ENCODE measurements around the gene PAX8. TPM values are rescaled to one million over a fixed set of nuclear protein-coding genes. Genes with fewer than 3 reads are reported as not detected.

Gene PAX8
- total and polyA plus RNA-seq, 2 of the 13 experiments (the other 11 are each of a cell fraction or from before 2014, with no cell fraction given) = 1.5 to 8.8 TPM

DNA sequence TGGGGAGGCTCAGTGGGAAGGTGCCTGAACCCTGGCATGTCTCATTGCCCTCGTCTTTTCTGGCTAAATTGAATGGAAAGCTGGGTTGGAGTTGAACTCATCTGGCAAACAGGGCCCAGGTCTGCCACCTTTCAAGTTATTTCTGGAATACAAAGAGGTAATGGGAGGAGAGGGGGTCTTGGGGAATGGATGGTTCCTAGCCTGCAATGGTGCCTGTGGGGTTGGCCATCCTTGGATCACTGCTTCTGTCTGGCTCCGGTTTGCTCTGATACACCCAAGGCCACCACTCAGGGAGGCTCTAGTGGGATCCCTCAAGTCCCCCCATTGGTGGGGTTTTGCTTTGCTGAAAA, 59.7 kb downstream of the PAX8 start (continued):
- no peak for TF ChIP-seq ZNF564 (CRISPR knock-in tag; IDR thresholded peaks at IDR 0.05)
- TF ChIP-seq ADNP (CRISPR knock-in tag; IDR thresholded peaks at IDR 0.05) = no peak
- TF ChIP-seq IRX3 (CRISPR knock-in tag; IDR thresholded peaks at IDR 0.05; ENCODE audit: borderline replicate concordance, low read depth) = no peak
- TF ChIP-seq CHD2 (IDR thresholded peaks at IDR 0.05; ENCODE audit: low read depth, low read length) = no peak
- TF ChIP-seq, protein P1, sequence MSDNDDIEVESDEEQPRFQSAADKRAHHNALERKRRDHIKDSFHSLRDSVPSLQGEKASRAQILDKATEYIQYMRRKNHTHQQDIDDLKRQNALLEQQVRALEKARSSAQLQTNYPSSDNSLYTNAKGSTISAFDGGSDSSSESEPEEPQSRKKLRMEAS (IDR thresholded peaks at IDR 0.05) = 0 out of 2 replicates have a peak, but pooled peaks have one; percentile 7
- TF ChIP-seq NFE2 (CRISPR knock-in tag; IDR thresholded peaks at IDR 0.05) = no peak
- TF ChIP-seq NFKB2 (CRISPR knock-in tag; IDR thresholded peaks at IDR 0.05; ENCODE audit: borderline replicate concordance) = no peak
- TF ChIP-seq BRD4 (CRISPR knock-in tag; IDR thresholded peaks at IDR 0.05) = 0 out of 2 replicates have a peak, but pooled peaks have one; percentile 46
- TF ChIP-seq CHD4 (IDR thresholded peaks at IDR 0.05; ENCODE audit: borderline replicate concordance, low read length) = no peak
- TF ChIP-seq ZNF567 (CRISPR knock-in tag; IDR thresholded peaks at IDR 0.05; ENCODE audit: borderline replicate concordance) = no peak
- TF ChIP-seq ZSCAN12 (CRISPR knock-in tag; IDR thresholded peaks at IDR 0.05) = no peak
- TF ChIP-seq, protein P2, sequence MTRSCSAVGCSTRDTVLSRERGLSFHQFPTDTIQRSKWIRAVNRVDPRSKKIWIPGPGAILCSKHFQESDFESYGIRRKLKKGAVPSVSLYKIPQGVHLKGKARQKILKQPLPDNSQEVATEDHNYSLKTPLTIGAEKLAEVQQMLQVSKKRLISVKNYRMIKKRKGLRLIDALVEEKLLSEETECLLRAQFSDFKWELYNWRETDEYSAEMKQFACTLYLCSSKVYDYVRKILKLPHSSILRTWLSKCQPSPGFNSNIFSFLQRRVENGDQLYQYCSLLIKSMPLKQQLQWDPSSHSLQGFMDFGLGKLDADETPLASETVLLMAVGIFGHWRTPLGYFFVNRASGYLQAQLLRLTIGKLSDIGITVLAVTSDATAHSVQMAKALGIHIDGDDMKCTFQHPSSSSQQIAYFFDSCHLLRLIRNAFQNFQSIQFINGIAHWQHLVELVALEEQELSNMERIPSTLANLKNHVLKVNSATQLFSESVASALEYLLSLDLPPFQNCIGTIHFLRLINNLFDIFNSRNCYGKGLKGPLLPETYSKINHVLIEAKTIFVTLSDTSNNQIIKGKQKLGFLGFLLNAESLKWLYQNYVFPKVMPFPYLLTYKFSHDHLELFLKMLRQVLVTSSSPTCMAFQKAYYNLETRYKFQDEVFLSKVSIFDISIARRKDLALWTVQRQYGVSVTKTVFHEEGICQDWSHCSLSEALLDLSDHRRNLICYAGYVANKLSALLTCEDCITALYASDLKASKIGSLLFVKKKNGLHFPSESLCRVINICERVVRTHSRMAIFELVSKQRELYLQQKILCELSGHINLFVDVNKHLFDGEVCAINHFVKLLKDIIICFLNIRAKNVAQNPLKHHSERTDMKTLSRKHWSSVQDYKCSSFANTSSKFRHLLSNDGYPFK (CRISPR knock-in tag; IDR thresholded peaks at IDR 0.05; ENCODE audit: borderline replicate concordance) = no peak; the same call in 1 of the 2 replicates
- peak; percentile 32; the same call in 1 of the 2 replicates for TF ChIP-seq ZNF605 (CRISPR knock-in tag; IDR thresholded peaks at IDR 0.05)
- TF ChIP-seq, protein P3, sequence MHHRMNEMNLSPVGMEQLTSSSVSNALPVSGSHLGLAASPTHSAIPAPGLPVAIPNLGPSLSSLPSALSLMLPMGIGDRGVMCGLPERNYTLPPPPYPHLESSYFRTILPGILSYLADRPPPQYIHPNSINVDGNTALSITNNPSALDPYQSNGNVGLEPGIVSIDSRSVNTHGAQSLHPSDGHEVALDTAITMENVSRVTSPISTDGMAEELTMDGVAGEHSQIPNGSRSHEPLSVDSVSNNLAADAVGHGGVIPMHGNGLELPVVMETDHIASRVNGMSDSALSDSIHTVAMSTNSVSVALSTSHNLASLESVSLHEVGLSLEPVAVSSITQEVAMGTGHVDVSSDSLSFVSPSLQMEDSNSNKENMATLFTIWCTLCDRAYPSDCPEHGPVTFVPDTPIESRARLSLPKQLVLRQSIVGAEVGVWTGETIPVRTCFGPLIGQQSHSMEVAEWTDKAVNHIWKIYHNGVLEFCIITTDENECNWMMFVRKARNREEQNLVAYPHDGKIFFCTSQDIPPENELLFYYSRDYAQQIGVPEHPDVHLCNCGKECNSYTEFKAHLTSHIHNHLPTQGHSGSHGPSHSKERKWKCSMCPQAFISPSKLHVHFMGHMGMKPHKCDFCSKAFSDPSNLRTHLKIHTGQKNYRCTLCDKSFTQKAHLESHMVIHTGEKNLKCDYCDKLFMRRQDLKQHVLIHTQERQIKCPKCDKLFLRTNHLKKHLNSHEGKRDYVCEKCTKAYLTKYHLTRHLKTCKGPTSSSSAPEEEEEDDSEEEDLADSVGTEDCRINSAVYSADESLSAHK (CRISPR knock-in tag; IDR thresholded peaks at IDR 0.05; ENCODE audit: borderline replicate concordance) = no peak
- TF ChIP-seq HMG20B (CRISPR knock-in tag; conservative IDR thresholded peaks at IDR 0.05) = no peak
- TF ChIP-seq, protein P4, sequence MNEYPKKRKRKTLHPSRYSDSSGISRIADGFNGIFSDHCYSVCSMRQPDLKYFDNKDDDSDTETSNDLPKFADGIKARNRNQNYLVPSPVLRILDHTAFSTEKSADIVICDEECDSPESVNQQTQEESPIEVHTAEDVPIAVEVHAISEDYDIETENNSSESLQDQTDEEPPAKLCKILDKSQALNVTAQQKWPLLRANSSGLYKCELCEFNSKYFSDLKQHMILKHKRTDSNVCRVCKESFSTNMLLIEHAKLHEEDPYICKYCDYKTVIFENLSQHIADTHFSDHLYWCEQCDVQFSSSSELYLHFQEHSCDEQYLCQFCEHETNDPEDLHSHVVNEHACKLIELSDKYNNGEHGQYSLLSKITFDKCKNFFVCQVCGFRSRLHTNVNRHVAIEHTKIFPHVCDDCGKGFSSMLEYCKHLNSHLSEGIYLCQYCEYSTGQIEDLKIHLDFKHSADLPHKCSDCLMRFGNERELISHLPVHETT (CRISPR knock-in tag; conservative IDR thresholded peaks at IDR 0.05) = peak; percentile 13
- 0 out of 2 replicates have a peak, but pooled peaks have one; percentile 14 for TF ChIP-seq ZNF256 (CRISPR knock-in tag; conservative IDR thresholded peaks at IDR 0.05)
- TF ChIP-seq, protein P5, sequence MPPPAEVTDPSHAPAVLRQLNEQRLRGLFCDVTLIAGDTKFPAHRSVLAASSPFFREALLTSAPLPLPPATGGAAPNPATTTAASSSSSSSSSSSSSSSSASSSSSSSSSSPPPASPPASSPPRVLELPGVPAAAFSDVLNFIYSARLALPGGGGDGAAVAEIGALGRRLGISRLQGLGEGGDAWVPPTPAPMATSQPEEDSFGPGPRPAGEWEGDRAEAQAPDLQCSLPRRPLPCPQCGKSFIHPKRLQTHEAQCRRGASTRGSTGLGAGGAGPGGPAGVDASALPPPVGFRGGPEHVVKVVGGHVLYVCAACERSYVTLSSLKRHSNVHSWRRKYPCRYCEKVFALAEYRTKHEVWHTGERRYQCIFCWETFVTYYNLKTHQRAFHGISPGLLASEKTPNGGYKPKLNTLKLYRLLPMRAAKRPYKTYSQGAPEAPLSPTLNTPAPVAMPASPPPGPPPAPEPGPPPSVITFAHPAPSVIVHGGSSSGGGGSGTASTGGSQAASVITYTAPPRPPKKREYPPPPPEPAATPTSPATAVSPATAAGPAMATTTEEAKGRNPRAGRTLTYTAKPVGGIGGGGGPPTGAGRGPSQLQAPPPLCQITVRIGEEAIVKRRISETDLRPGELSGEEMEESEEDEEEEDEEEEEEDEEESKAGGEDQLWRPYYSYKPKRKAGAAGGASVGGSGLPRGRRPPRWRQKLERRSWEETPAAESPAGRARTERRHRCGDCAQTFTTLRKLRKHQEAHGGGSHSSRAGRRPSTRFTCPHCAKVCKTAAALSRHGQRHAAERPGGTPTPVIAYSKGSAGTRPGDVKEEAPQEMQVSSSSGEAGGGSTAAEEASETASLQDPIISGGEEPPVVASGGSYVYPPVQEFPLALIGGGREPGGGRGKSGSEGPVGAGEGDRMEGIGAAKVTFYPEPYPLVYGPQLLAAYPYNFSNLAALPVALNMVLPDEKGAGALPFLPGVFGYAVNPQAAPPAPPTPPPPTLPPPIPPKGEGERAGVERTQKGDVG (CRISPR knock-in tag; IDR thresholded peaks at IDR 0.05; ENCODE audit: borderline replicate concordance) = 0 out of 2 replicates have a peak, but pooled peaks have one; percentile 20
- no peak for TF ChIP-seq SMAD9 (CRISPR knock-in tag; IDR thresholded peaks at IDR 0.05)
- TF ChIP-seq NR1H2 (CRISPR knock-in tag; IDR thresholded peaks at IDR 0.05; ENCODE audit: borderline replicate concordance, low read depth) = no peak
- no peak for TF ChIP-seq MEF2D (CRISPR knock-in tag; IDR thresholded peaks at IDR 0.05)
